ENCODE data around the gene GINS2.

- TF ChIP-seq POLR2AphosphoS5 (IDR thresholded peaks at IDR 0.05) (no peak), POLR2A (IDR thresholded peaks at IDR 0.05) (no peak)
- TF ChIP-seq, protein P1, sequence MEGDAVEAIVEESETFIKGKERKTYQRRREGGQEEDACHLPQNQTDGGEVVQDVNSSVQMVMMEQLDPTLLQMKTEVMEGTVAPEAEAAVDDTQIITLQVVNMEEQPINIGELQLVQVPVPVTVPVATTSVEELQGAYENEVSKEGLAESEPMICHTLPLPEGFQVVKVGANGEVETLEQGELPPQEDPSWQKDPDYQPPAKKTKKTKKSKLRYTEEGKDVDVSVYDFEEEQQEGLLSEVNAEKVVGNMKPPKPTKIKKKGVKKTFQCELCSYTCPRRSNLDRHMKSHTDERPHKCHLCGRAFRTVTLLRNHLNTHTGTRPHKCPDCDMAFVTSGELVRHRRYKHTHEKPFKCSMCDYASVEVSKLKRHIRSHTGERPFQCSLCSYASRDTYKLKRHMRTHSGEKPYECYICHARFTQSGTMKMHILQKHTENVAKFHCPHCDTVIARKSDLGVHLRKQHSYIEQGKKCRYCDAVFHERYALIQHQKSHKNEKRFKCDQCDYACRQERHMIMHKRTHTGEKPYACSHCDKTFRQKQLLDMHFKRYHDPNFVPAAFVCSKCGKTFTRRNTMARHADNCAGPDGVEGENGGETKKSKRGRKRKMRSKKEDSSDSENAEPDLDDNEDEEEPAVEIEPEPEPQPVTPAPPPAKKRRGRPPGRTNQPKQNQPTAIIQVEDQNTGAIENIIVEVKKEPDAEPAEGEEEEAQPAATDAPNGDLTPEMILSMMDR (IDR thresholded peaks at IDR 0.05): peak in 1 of 5 experiments; percentile 9
These were observed 9.9 kb downstream of the GINS2 start for GRCh38 chr16:85678821-85679220.

All from transverse colon (tissue), 4 donors.